GM19395 (cell line): ENCODE results near the gene DCLK1.

Source experiments
- ATAC-seq: cut with Tn5 transposase; IDR thresholded peaks from one replicate; pipeline ENCODE4 v1.9.1; 2021; ENCODE audit warnings: mild to moderate bottlenecking, moderate library complexity; ENCODE audit not compliant: unreplicated experiment

Gene DCLK1

GRCh38 chr13:35765941-35766340, 365.2 kb downstream of the DCLK1 start:
- no peak for ATAC-seq

GRCh38 chr13:35765366-35765765, 365.8 kb downstream of the DCLK1 start:
- no peak for ATAC-seq

GRCh38 chr13:35764326-35765015, 366.7 kb downstream of the DCLK1 start:
- no peak for ATAC-seq

GRCh38 chr13:35763782-35764123, 367.4 kb downstream of the DCLK1 start:
- ATAC-seq, result no peak

- no peak for ATAC-seq
Observed at GRCh38 chr13:35763060-35763781, 368.0 kb downstream of the DCLK1 start.

- ATAC-seq, result no peak
Observed at GRCh38 chr13:35761440-35762252, 369.5 kb downstream of the DCLK1 start.

- no peak for ATAC-seq
Observed at GRCh38 chr13:35760735-35761281, 370.4 kb downstream of the DCLK1 start.

GRCh38 chr13:35747594-35747993, 383.6 kb downstream of the DCLK1 start:
- no peak for ATAC-seq

GRCh38 chr13:35744566-35745178, 386.5 kb downstream of the DCLK1 start:
- ATAC-seq, result no peak

- no peak for ATAC-seq
Observed at GRCh38 chr13:35744144-35744543, 387.0 kb downstream of the DCLK1 start.

- ATAC-seq, result no peak
Observed at GRCh38 chr13:35743165-35743564, 388.0 kb downstream of the DCLK1 start.

- no peak for ATAC-seq
Observed at GRCh38 chr13:35741657-35742056, 389.5 kb downstream of the DCLK1 start.

GRCh38 chr13:35736876-35737275, 394.3 kb downstream of the DCLK1 start:
- no peak for ATAC-seq

- ATAC-seq, result no peak
Observed at GRCh38 chr13:35733827-35734226, 397.4 kb downstream of the DCLK1 start.

- ATAC-seq, result no peak
Observed at GRCh38 chr13:35732565-35732964, 398.6 kb downstream of the DCLK1 start.

GRCh38 chr13:35731471-35731870, 399.7 kb downstream of the DCLK1 start:
- no peak for ATAC-seq

- peak; percentile 93 for ATAC-seq
Observed at GRCh38 chr13:35729926-35730627, 401.1 kb downstream of the DCLK1 start.

GRCh38 chr13:35727881-35728280, 403.3 kb downstream of the DCLK1 start:
- ATAC-seq, result no peak

GRCh38 chr13:35724446-35724845, 406.7 kb downstream of the DCLK1 start:
- no peak for ATAC-seq

- ATAC-seq, result no peak
Observed at GRCh38 chr13:35723821-35724220, 407.4 kb downstream of the DCLK1 start.
